ENCODE measurements around the gene F5.
A peak's percentile ranks its signal among the peaks of the same experiment; 100 is the strongest.

Gene F5

DNA sequence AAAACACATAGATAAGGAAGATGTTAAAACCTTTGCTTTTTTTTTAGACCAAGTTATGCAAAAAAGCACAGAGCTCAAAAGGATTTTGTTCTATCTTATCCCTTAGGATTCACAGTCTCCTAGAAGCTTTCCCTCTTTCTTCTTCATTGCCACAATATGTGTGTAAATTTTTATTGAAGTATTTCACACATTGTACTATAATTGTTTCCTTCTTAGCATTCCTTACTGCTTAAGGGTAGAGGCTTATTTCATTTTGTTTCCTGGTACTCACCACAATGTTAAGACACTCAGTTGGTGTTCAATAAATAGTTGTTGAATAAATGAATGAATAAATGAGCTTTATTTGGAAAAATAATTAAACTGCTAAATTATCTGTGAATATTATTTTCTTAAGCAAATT lies 70.6 kb downstream of the F5 start:
- DNase-seq (ENCODE audit: low read depth) = no peak
- H3K4me3 ChIP-seq (ENCODE audit: control insufficient read depth, low read depth, low read length) = no peak overlapping the region
- TF ChIP-seq, protein P1, sequence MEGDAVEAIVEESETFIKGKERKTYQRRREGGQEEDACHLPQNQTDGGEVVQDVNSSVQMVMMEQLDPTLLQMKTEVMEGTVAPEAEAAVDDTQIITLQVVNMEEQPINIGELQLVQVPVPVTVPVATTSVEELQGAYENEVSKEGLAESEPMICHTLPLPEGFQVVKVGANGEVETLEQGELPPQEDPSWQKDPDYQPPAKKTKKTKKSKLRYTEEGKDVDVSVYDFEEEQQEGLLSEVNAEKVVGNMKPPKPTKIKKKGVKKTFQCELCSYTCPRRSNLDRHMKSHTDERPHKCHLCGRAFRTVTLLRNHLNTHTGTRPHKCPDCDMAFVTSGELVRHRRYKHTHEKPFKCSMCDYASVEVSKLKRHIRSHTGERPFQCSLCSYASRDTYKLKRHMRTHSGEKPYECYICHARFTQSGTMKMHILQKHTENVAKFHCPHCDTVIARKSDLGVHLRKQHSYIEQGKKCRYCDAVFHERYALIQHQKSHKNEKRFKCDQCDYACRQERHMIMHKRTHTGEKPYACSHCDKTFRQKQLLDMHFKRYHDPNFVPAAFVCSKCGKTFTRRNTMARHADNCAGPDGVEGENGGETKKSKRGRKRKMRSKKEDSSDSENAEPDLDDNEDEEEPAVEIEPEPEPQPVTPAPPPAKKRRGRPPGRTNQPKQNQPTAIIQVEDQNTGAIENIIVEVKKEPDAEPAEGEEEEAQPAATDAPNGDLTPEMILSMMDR (conservative IDR thresholded peaks at IDR 0.05; ENCODE audit: control insufficient read depth, insufficient read depth, low read depth, low read length) = no peak

DNA sequence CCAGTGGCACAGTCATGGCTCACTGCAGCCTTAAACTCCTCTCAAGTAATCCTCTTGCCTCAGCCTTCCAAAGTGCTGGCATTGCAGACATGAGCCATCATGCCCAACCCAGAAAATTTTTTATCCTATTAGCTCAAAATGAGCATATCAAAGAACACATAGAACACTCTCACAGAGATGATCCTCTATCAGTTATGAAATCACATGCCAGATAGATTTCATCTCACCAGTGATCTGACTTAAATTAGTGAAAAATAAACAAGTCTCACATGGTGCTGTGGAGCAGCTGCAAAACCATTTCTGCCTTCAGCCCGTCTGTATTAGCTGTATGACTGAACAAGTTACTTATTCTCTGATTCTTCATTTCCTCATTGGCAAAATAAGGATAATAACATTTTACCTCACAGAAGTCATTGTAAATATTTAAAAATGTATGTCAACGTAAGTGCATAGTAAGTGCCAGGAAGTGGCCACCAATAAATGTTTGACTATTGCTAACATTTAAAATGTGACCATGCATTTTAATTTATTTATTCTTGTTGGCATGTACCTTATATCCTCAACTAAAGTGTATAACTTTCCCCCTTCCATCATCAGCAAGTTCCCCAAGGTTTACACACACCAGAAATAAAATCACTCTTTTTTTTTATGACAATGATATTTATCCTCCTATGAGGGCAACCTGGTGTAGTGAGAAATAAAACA lies 71.6 kb downstream of the F5 start:
- H3K4me3 ChIP-seq (ENCODE audit: control insufficient read depth, low read depth, low read length) = no peak overlapping the region
- TF ChIP-seq, protein P1 (conservative IDR thresholded peaks at IDR 0.05; ENCODE audit: control insufficient read depth, insufficient read depth, low read depth, low read length) = no peak
- DNase-seq (ENCODE audit: low read depth) = peak; percentile 11

DNA sequence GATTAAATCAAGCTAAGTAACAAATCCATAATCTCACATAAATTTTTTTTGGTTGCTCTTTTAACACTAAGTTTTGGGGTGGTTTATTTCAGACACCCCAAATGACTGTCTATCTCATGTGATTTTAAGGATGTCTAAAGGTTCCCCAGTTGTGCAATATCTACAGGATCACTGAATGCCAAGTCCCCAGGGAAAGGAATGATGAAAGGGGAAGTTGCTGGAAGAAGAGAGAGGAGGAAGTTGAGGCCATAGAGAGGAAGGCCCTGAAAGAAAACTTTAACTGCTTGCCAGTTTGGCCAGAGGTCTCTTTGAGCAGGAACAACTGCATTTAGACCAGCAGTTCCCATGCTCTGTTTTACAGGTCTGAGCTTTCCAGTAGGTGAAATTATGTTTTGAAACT lies 73.1 kb downstream of the F5 start:
- DNase-seq (ENCODE audit: low read depth) = peak; percentile 88
- TF ChIP-seq, protein P1 (conservative IDR thresholded peaks at IDR 0.05; ENCODE audit: control insufficient read depth, insufficient read depth, low read depth, low read length) = no peak

DNA sequence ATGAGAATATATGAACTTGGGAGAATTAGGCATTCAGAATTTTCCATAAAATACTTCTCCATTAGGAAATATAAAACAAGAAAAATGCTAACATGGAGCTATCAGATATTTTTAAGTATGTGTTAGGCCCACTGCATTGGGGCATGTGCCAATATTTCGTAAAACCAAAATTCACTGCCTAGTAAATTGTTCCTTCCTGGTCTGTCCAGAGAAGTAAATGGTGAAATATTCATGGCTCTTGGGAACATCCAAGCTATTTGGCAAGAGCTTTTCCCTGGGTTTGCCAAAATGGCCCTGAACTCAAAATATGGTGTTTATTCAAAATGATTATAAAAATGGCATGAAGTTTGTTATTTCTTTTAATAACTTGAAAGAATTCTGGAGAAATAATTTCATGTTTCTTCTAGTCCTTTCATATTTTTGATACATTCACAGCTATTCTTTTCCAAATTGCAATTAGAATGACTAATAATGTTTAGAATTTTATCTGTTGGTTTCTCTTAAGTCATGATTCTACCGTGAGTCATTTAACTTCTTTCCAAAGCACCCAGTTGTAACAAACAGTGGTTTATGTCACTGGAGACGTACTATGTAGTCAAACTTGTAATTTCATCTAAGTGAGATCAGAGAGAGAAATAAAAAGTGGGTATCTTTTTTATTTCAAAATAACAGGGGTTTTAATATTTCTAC lies 74.8 kb downstream of the F5 start:
- H3K4me3 ChIP-seq (ENCODE audit: control insufficient read depth, low read depth, low read length) = no peak overlapping the region
- peak; percentile 95 for DNase-seq (ENCODE audit: low read depth)
- TF ChIP-seq, protein P1 (conservative IDR thresholded peaks at IDR 0.05; ENCODE audit: control insufficient read depth, insufficient read depth, low read depth, low read length) = no peak

More for the DNA sequence above, 73.1 kb downstream of the F5 start:
- no peak overlapping the region for H3K4me3 ChIP-seq (ENCODE audit: control insufficient read depth, low read depth, low read length)

DNA sequence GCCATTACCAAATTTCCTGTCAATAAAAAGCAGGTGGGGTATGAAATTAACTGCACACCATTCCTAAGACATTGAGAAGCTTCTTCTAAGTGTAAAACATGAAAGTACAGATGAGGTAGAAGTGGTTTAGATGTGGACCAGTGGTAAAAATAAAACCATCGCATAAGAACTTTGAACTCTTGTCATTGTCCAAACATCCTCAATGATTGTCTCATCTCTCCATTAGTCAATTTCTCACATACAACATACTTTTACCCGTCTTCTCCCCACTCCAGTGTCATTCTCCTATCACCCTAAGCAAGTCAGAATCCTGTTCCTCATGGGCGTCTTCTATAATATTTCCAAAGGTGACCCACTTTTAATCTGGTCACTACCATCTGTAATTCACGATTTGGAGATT lies 76.2 kb downstream of the F5 start:
- TF ChIP-seq, protein P1 (conservative IDR thresholded peaks at IDR 0.05; ENCODE audit: control insufficient read depth, insufficient read depth, low read depth, low read length) = no peak
- no peak for DNase-seq (ENCODE audit: low read depth)
- H3K4me3 ChIP-seq (ENCODE audit: control insufficient read depth, low read depth, low read length) = no peak overlapping the region

DNA sequence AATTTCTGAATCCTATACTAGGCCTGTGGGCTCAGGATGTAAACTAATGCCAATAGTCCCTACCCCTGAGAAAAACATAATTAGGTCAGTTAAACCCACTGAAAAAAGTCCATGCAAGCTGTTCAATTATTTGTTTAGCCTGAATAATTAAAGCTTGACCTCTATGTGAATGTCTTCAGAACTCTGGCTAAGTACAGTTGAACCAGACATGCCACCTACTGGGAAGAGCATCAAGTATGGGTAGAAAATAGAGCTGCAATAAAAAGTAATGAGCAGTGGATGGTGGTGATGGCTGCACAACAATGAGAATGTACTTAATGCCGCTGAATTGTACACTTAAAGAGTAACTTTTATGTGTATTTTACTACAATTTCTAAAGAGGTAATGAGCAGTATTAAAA lies 76.9 kb downstream of the F5 start:
- H3K4me3 ChIP-seq (ENCODE audit: control insufficient read depth, low read depth, low read length) = no peak overlapping the region
- TF ChIP-seq, protein P1 (conservative IDR thresholded peaks at IDR 0.05; ENCODE audit: control insufficient read depth, insufficient read depth, low read depth, low read length) = no peak
- DNase-seq (ENCODE audit: low read depth) = peak; percentile 21
